GM20000 (cell line): ENCODE data around the gene SLC7A14.

Source experiments
- DNase-seq: peaks from one replicate; pipeline ENCODE4 v3.0.0; 2012; ENCODE audit warnings: low spot score
- CTCF ChIP-seq: IDR thresholded peaks from 2 replicates; pipeline ENCODE4 v1.5.1; 2012; ENCODE audit warnings: mild to moderate bottlenecking, control low read depth; ENCODE audit errors: extremely low read depth, missing control alignments

SLC7A14 gene

GRCh38 chr3:170524073-170524472, 61.8 kb downstream of the SLC7A14 start:
- TF ChIP-seq CTCF = no peak
- DNase-seq = no peak

DNA sequence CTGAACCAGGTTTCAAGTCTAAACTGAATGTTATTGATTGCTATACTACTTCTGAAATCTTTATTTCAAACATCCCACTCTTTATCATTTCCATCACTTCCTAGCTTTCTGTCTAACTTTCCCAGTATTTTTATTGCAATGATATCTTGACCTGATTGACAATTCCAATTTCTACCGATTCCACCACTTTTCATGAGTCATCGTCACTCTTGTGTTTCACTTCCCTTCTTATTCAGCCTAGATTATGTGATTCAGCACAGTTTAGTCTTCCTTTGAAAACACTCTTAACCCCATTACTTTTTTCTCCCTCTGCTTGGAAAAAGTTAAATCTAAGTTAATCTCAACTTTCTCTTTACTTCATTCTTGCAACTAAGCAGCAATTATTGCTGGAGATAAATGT, 62.6 kb downstream of the SLC7A14 start:
- no peak for DNase-seq
- no peak for TF ChIP-seq CTCF

GRCh38 chr3:170522201-170522600, 63.7 kb downstream of the SLC7A14 start:
- no peak for TF ChIP-seq CTCF
- DNase-seq = no peak

DNA sequence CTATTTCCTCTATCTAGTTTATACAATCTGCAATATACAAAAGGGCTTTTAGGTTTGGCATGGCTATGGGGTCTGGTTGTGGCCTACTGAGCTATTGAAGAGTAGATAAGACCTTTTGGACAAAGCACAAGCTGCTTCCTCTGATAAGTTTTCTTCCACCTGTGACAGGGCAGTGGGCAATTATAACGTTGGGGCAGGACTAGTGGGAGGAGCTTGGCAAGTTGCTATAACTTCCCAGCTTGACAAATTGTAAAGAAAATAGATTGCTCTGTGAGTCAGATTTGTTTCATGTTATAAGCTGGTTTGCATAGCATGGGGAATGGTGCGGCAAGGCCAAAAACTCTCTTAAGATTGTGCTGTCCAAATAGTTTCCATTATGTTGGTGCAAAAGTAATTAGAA, 64.9 kb downstream of the SLC7A14 start:
- no peak for TF ChIP-seq CTCF
- DNase-seq = no peak

DNA sequence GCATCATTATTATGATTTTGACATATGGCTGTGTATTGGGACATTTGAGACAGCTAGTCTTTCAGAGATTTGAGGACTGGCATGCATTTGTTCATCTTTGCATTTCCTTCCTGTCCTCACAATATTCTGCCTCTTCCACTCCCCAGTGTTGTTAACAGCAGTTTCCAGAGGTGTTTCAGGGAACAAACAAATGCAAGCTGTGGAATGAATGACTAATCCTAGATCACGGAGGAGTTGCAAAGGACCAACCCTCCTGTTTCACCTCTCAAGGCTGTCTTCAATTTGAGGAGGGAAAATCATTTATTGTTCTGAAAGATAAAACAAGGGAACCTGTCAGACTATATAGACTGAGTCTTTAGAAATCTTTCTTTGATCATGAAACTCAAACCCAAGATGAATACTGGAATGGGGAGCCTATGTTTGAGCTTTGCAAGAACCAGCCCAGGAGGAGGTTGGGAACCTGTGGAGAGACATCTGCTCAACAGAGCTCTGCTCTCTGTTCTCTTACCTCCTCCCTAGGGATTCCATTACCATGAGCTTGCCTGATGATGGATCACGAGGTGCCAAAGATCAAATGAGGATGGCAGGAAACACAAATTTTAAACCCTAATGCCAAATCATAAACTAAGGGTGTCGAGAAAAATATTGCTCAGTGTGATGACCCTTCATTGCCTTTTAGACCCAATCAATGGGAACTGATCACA, 68.5 kb downstream of the SLC7A14 start:
- no peak for DNase-seq
- no peak for TF ChIP-seq CTCF

GRCh38 chr3:170513642-170514041, 72.2 kb downstream of the SLC7A14 start:
- no peak for TF ChIP-seq CTCF
- no peak for DNase-seq

GRCh38 chr3:170511371-170511770, 74.5 kb downstream of the SLC7A14 start:
- no peak for TF ChIP-seq CTCF
- DNase-seq = no peak
